ENCODE results near the gene RBM17. TPM values are rescaled to one million over a fixed set of nuclear protein-coding genes. Genes with fewer than 3 reads are reported as not detected.

Gene RBM17
- total RNA-seq, 1 experiment from 2014 or later = 124 TPM

GRCh38 chr10:6102128-6102527 lies 13.3 kb downstream of the RBM17 start:
- Histone ChIP-seq H3K27me3 (ENCODE audit: insufficient read depth, low read length) (no peaks in the 10 kb centered on the region), H3K79me1 (ENCODE audit: insufficient read depth, low read depth, low read length, poor library complexity, severe bottlenecking) (no peaks in the 10 kb centered on the region), H3K79me2 (ENCODE audit: insufficient read depth, low read length) (peaks cover 5% of the 10 kb centered on the region; the same call in 1 of the 2 replicates), H2AFZ (ENCODE audit: low read length) (no peak overlapping the region), H2BK12ac (ENCODE audit: insufficient read length, low read depth, low read length) (no peak overlapping the region), H3T11ph (ENCODE audit: low read length) (no peak overlapping the region), H3K56ac (ENCODE audit: insufficient read length, low read depth, low read length) (no peak overlapping the region), H2AK5ac (ENCODE audit: insufficient read length, low read length) (no peak overlapping the region), H4K5ac (ENCODE audit: insufficient read length, low read depth, low read length) (no peak overlapping the region), H3K4ac (ENCODE audit: low read depth, low read length) (no peak overlapping the region), H2BK120ac (ENCODE audit: low read depth, low read length, poor library complexity, severe bottlenecking) (no peak overlapping the region), H3K23me2 (ENCODE audit: insufficient read length, low read depth, low read length, poor library complexity, severe bottlenecking) (no peaks in the 10 kb centered on the region), H4K8ac (replicated peaks; ENCODE audit: insufficient read length, low read depth, low read length) (no peak overlapping the region), H2BK15ac (ENCODE audit: low read depth, low read length) (no peak overlapping the region), H3K9ac (ENCODE audit: extremely low read depth, insufficient read length, low read length) (no peak overlapping the region), H3K23ac (ENCODE audit: insufficient read length, low read depth, low read length) (no peak overlapping the region), H3K27ac (ENCODE audit: insufficient read length, low read depth, low read length) (no peak overlapping the region), H2BK20ac (ENCODE audit: low read depth, low read length, poor library complexity, severe bottlenecking) (no peak overlapping the region), H3K4me2 (ENCODE audit: insufficient read depth, insufficient read length, low read length) (no peak overlapping the region), H3K18ac (ENCODE audit: insufficient read length, low read depth, low read length) (no peak overlapping the region), H3K4me1 (ENCODE audit: insufficient read depth, low read length) (peaks cover 5% of the 10 kb centered on the region; the same call in 1 of the 2 replicates), H2BK5ac (ENCODE audit: insufficient read length, low read length) (no peak overlapping the region), H4K20me1 (ENCODE audit: control insufficient read depth, insufficient read depth, insufficient read length) (no peaks in the 10 kb centered on the region), H4K91ac (ENCODE audit: insufficient read length, low read depth, low read length) (no peak overlapping the region), H3K9me3 (ENCODE audit: control insufficient read depth, low read depth, low read length) (no peaks in the 10 kb centered on the region), H3K14ac (ENCODE audit: insufficient read depth, low read length) (no peak overlapping the region; the same call in 1 of the 2 replicates)
- TF ChIP-seq, protein P1, sequence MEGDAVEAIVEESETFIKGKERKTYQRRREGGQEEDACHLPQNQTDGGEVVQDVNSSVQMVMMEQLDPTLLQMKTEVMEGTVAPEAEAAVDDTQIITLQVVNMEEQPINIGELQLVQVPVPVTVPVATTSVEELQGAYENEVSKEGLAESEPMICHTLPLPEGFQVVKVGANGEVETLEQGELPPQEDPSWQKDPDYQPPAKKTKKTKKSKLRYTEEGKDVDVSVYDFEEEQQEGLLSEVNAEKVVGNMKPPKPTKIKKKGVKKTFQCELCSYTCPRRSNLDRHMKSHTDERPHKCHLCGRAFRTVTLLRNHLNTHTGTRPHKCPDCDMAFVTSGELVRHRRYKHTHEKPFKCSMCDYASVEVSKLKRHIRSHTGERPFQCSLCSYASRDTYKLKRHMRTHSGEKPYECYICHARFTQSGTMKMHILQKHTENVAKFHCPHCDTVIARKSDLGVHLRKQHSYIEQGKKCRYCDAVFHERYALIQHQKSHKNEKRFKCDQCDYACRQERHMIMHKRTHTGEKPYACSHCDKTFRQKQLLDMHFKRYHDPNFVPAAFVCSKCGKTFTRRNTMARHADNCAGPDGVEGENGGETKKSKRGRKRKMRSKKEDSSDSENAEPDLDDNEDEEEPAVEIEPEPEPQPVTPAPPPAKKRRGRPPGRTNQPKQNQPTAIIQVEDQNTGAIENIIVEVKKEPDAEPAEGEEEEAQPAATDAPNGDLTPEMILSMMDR (conservative IDR thresholded peaks at IDR 0.05) = no peak
- no peak for DNase-seq
- Mint-ChIP-seq H3K36me3 (ENCODE audit: insufficient read depth in 1 of 3, low read depth in 3 of 3) (peaks cover 24 to 67% (median 62%) of the 10 kb centered on the region in 3 experiments), H3K9me3 (no peaks in the 10 kb centered on the region), H3K4me1 (peaks cover 65 to 68% of the 10 kb centered on the region in 2 experiments), H3K27ac (peak overlapping the region in 1 of 3 experiments; percentile 63; a peak in 2 of 7 replicates), H3K4me3 (no peak overlapping the region), H3K27me3 (ENCODE audit: low read depth) (no peaks in the 10 kb centered on the region)
- WGBS (ENCODE audit: extremely low coverage, insufficient read length, low lambda C conversion rate) = no CpG with 5 or more reads among the region's 8 CpGs
